H1 (cell line): ENCODE data around the gene SLC1A4. TPM values are rescaled to one million over a fixed set of nuclear protein-coding genes. Genes with fewer than 3 reads are reported as not detected.

Source experiments
- TCF12 ChIP-seq: IDR thresholded peaks from 2 replicates; pipeline ENCODE4 v1.6.1; 2011; ENCODE audit warnings: low read depth, mild to moderate bottlenecking, low read length
- polyA plus RNA-seq, 7 experiments: library from polyadenylated mRNA; depleted of rRNA in 3 of 7; stranded (reverse) in 5 of 7; unstranded in 2 of 7; fragments of >200 nt in 5 of 7; fragments of 200-250 nt in 2 of 7; gene quantifications; 1 replicate in 5 of 7; 2 replicates in 1 of 7; 4 replicates in 1 of 7; pipeline versions ENCODE4 v1.2.1 to v1.2.3, GENCODE V29; 2011 to 2013; ENCODE audit warnings: missing spikeins in 2 of 7, mixed read lengths in 2 of 7
- total RNA-seq: library from RNA; stranded (reverse); fragmentation: NEBNext Ultra II Directional; extraction: Animal tissue kit (Norgen Biotek cat#: 25700); gene quantifications from 2 replicates; pipeline ENCODE4 v1.2.1, GENCODE V29; 2021

The SLC1A4 gene
- total and polyA plus RNA-seq, 2 of the 8 experiments (the other 6 are each of a cell fraction or from before 2014, with no cell fraction given), result 0.44 to 0.86 TPM

GRCh38 chr2:65013776-65014175, 24.6 kb downstream of the SLC1A4 start (continued):
- TF ChIP-seq TCF12, result no peak
- TF ChIP-seq, all 59 proteins: peak for 0
